Testis (tissue), 2 donors: ENCODE results near the gene SMARCB1.

Source experiments
- CTCF ChIP-seq, 3 experiments: fragments of 450-650 bp in 2 of 3; fragments of 200-600 bp in 1 of 3; sonication (generic) in 1 of 3; IDR thresholded peaks; one replicate each; pipeline ENCODE4 v1.5.1; 2016 to 2019; ENCODE audit warnings: antibody characterized with exemption in 3 of 3, mild to moderate bottlenecking in 2 of 3, moderate library complexity in 1 of 3
- POLR2A ChIP-seq: fragments of 450-650 bp; IDR thresholded peaks from one replicate; pipeline ENCODE4 v1.6.1; 2017; ENCODE audit warnings: antibody characterized with exemption, mild to moderate bottlenecking, moderate library complexity

GRCh38 chr22:23800297-23801237, 13.8 kb downstream of the SMARCB1 start:
- TF ChIP-seq CTCF (IDR thresholded peaks at IDR 0.05): no peak
- TF ChIP-seq POLR2A: no peak
